Mammary epithelial cell (primary cell): ENCODE measurements around the gene SFT2D1.

ENCODE experiments used
- EZH2 ChIP-seq: IDR thresholded peaks from 2 replicates; pipeline ENCODE4 v1.6.1; 2012; ENCODE audit warnings: low read length, inconsistent platforms, borderline replicate concordance
- TF ChIP-seq, protein P1 (sequence below), 2 donors: IDR thresholded peaks in 1 of 2; conservative IDR thresholded peaks in 1 of 2; 2 replicates each; pipeline ENCODE4 v1.5.1; 2011 to 2012; ENCODE audit warnings: inconsistent platforms in 2 of 2, low read length in 2 of 2, mild to moderate bottlenecking in 2 of 2, control low read depth in 1 of 2, low read depth in 1 of 2; ENCODE audit not compliant: insufficient read depth in 1 of 2; ENCODE audit errors: extremely low read depth in 1 of 2

DNA sequence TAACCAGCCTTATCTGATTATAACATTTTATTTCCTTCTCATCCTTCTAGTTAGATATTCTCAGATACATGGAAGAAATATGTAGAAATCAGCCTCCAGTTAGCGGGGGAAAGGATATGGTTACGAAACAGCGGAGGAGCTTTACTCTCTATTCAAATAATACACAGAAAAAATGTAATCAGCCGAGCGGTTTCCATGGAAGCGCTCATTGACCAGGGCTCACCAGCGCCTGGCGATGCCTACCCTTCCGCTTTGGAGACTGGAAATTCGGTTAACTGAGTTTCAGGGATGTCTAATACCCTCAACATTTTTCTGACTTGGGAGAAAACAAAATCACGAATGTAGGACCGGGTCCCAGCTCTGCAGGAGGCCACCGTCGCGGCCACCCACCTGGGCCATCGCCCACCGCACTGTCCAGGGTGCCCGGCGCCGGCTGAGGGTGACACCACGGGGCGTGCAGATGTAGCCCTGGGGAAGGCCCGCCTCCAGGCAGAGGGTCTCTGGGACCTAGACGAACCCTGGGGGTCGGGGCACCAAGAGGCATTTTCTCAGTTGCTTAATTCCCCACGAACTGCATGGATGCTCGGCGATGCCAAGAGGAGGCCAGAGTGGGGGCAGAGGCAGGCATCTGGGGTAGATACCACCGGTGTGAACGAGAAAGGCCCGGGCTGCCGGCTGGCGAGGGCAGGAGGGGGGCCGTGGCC lies 35.8 kb downstream of the SFT2D1 start:
- TF ChIP-seq, protein P1, sequence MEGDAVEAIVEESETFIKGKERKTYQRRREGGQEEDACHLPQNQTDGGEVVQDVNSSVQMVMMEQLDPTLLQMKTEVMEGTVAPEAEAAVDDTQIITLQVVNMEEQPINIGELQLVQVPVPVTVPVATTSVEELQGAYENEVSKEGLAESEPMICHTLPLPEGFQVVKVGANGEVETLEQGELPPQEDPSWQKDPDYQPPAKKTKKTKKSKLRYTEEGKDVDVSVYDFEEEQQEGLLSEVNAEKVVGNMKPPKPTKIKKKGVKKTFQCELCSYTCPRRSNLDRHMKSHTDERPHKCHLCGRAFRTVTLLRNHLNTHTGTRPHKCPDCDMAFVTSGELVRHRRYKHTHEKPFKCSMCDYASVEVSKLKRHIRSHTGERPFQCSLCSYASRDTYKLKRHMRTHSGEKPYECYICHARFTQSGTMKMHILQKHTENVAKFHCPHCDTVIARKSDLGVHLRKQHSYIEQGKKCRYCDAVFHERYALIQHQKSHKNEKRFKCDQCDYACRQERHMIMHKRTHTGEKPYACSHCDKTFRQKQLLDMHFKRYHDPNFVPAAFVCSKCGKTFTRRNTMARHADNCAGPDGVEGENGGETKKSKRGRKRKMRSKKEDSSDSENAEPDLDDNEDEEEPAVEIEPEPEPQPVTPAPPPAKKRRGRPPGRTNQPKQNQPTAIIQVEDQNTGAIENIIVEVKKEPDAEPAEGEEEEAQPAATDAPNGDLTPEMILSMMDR (conservative IDR thresholded peaks at IDR 0.05 in 1 of 2, IDR thresholded peaks at IDR 0.05 in 1 of 2; ENCODE audit: extremely low read depth in 1 of 2, insufficient read depth in 1 of 2, low read depth in 1 of 2, low read length in 2 of 2), result no peak
- TF ChIP-seq EZH2, result no peak
